Measurements from ENCODE around the gene SLC26A6.

The SLC26A6 gene

GRCh38 chr3:48674505-48674904 is 39.2 kb upstream of the SLC26A6 start:
- Histone ChIP-seq H3K36me3 (ENCODE audit: control insufficient read depth, insufficient read depth, low read length) (peaks cover 5% of the 10 kb centered on the region), H3K4me1 (ENCODE audit: control insufficient read depth, insufficient read depth, low read length) (no peaks in the 10 kb centered on the region), H3K4me3 (ENCODE audit: low read length) (no peak overlapping the region), H3K9me3 (ENCODE audit: control insufficient read depth, low read length) (no peaks in the 10 kb centered on the region), H3K27me3 (ENCODE audit: control insufficient read depth, insufficient read depth, low read length) (no peaks in the 10 kb centered on the region), H3K9ac (ENCODE audit: low read length) (no peak overlapping the region)

GRCh38 chr3:48672522-48672921 is 37.3 kb upstream of the SLC26A6 start:
- H3K27me3 ChIP-seq (ENCODE audit: control insufficient read depth, insufficient read depth, low read length) = no peaks in the 10 kb centered on the region
- no peaks in the 10 kb centered on the region for H3K4me1 ChIP-seq (ENCODE audit: control insufficient read depth, insufficient read depth, low read length)
- H3K9me3 ChIP-seq (ENCODE audit: control insufficient read depth, low read length) = no peaks in the 10 kb centered on the region
- no peak overlapping the region for H3K4me3 ChIP-seq (ENCODE audit: low read length)
- H3K36me3 ChIP-seq (ENCODE audit: control insufficient read depth, insufficient read depth, low read length) = no peaks in the 10 kb centered on the region
- H3K9ac ChIP-seq (ENCODE audit: low read length) = no peak overlapping the region

- Histone ChIP-seq H3K4me1 (ENCODE audit: control insufficient read depth, insufficient read depth, low read length) (peaks cover 24% of the 10 kb centered on the region), H3K36me3 (ENCODE audit: control insufficient read depth, insufficient read depth, low read length) (no peaks in the 10 kb centered on the region), H3K4me3 (ENCODE audit: low read length) (no peak overlapping the region), H3K9me3 (ENCODE audit: control insufficient read depth, low read length) (no peaks in the 10 kb centered on the region), H3K9ac (ENCODE audit: low read length) (no peak overlapping the region), H3K27me3 (ENCODE audit: control insufficient read depth, insufficient read depth, low read length) (peaks cover 29% of the 10 kb centered on the region)
Observed at GRCh38 chr3:48664929-48665328, 29.7 kb upstream of the SLC26A6 start.

GRCh38 chr3:48664313-48664644 is 29.0 kb upstream of the SLC26A6 start:
- Histone ChIP-seq H3K27me3 (ENCODE audit: control insufficient read depth, insufficient read depth, low read length) (peaks cover 30% of the 10 kb centered on the region), H3K4me1 (ENCODE audit: control insufficient read depth, insufficient read depth, low read length) (peaks cover 24% of the 10 kb centered on the region), H3K4me3 (ENCODE audit: low read length) (no peak overlapping the region), H3K9me3 (ENCODE audit: control insufficient read depth, low read length) (no peaks in the 10 kb centered on the region), H3K9ac (ENCODE audit: low read length) (peak overlapping the region; percentile 74), H3K36me3 (ENCODE audit: control insufficient read depth, insufficient read depth, low read length) (no peaks in the 10 kb centered on the region)

- Histone ChIP-seq H3K4me1 (ENCODE audit: control insufficient read depth, insufficient read depth, low read length) (peaks cover 24% of the 10 kb centered on the region), H3K27me3 (ENCODE audit: control insufficient read depth, insufficient read depth, low read length) (peaks cover 35% of the 10 kb centered on the region), H3K4me3 (ENCODE audit: low read length) (peak overlapping the region; percentile 92), H3K36me3 (ENCODE audit: control insufficient read depth, insufficient read depth, low read length) (no peaks in the 10 kb centered on the region), H3K9ac (ENCODE audit: low read length) (peak overlapping the region; percentile 74), H3K9me3 (ENCODE audit: control insufficient read depth, low read length) (no peaks in the 10 kb centered on the region)
Observed at GRCh38 chr3:48663489-48664312, 28.4 kb upstream of the SLC26A6 start.

- H3K4me1 ChIP-seq (ENCODE audit: control insufficient read depth, insufficient read depth, low read length) = peaks cover 24% of the 10 kb centered on the region
- peaks cover 39% of the 10 kb centered on the region for H3K27me3 ChIP-seq (ENCODE audit: control insufficient read depth, insufficient read depth, low read length)
- H3K9ac ChIP-seq (ENCODE audit: low read length) = peak within 1 kb of the TSS; percentile 74
- no peaks in the 10 kb centered on the region for H3K36me3 ChIP-seq (ENCODE audit: control insufficient read depth, insufficient read depth, low read length)
- peak within 1 kb of the TSS; percentile 92 for H3K4me3 ChIP-seq (ENCODE audit: low read length)
- no peaks in the 10 kb centered on the region for H3K9me3 ChIP-seq (ENCODE audit: control insufficient read depth, low read length)
Observed at GRCh38 chr3:48662753-48663488, 27.7 kb upstream of the SLC26A6 start, which contains the start of gene CELSR3. TSS of gene CELSR3 (minus strand) at chr3:48662886. CDS start at chr3:48662634, 252 bp downstream.

- Histone ChIP-seq H3K36me3 (ENCODE audit: control insufficient read depth, insufficient read depth, low read length) (no peaks in the 10 kb centered on the region), H3K9me3 (ENCODE audit: control insufficient read depth, low read length) (no peaks in the 10 kb centered on the region), H3K9ac (ENCODE audit: low read length) (no peak overlapping the region), H3K4me3 (ENCODE audit: low read length) (no peak overlapping the region), H3K4me1 (ENCODE audit: control insufficient read depth, insufficient read depth, low read length) (peaks cover 24% of the 10 kb centered on the region), H3K27me3 (ENCODE audit: control insufficient read depth, insufficient read depth, low read length) (peaks cover 45% of the 10 kb centered on the region)
Observed at GRCh38 chr3:48662145-48662752, 27.0 kb upstream of the SLC26A6 start.

- Histone ChIP-seq H3K27me3 (ENCODE audit: control insufficient read depth, insufficient read depth, low read length) (peaks cover 50% of the 10 kb centered on the region), H3K4me1 (ENCODE audit: control insufficient read depth, insufficient read depth, low read length) (peaks cover 28% of the 10 kb centered on the region), H3K36me3 (ENCODE audit: control insufficient read depth, insufficient read depth, low read length) (no peaks in the 10 kb centered on the region), H3K9me3 (ENCODE audit: control insufficient read depth, low read length) (no peaks in the 10 kb centered on the region), H3K9ac (ENCODE audit: low read length) (no peak overlapping the region), H3K4me3 (ENCODE audit: low read length) (peak overlapping the region; percentile 19)
Observed at GRCh38 chr3:48661501-48662144, 26.4 kb upstream of the SLC26A6 start.

- no peaks in the 10 kb centered on the region for H3K9me3 ChIP-seq (ENCODE audit: control insufficient read depth, low read length)
- peaks cover 50% of the 10 kb centered on the region for H3K27me3 ChIP-seq (ENCODE audit: control insufficient read depth, insufficient read depth, low read length)
- peak overlapping the region; percentile 19 for H3K4me3 ChIP-seq (ENCODE audit: low read length)
- no peaks in the 10 kb centered on the region for H3K36me3 ChIP-seq (ENCODE audit: control insufficient read depth, insufficient read depth, low read length)
- H3K4me1 ChIP-seq (ENCODE audit: control insufficient read depth, insufficient read depth, low read length) = peaks cover 30% of the 10 kb centered on the region
- H3K9ac ChIP-seq (ENCODE audit: low read length) = no peak overlapping the region
Observed at GRCh38 chr3:48660800-48661400, 25.6 kb upstream of the SLC26A6 start.

GRCh38 chr3:48656841-48657281 is 21.6 kb upstream of the SLC26A6 start:
- H3K36me3 ChIP-seq (ENCODE audit: control insufficient read depth, insufficient read depth, low read length) = no peaks in the 10 kb centered on the region
- H3K9me3 ChIP-seq (ENCODE audit: control insufficient read depth, low read length) = no peaks in the 10 kb centered on the region
- peak overlapping the region; percentile 25 for H3K4me3 ChIP-seq (ENCODE audit: low read length)
- H3K27me3 ChIP-seq (ENCODE audit: control insufficient read depth, insufficient read depth, low read length) = peaks cover 33% of the 10 kb centered on the region
- peak overlapping the region; percentile 47 for H3K9ac ChIP-seq (ENCODE audit: low read length)
- peaks cover 15% of the 10 kb centered on the region for H3K4me1 ChIP-seq (ENCODE audit: control insufficient read depth, insufficient read depth, low read length)

- peaks cover 32% of the 10 kb centered on the region for H3K27me3 ChIP-seq (ENCODE audit: control insufficient read depth, insufficient read depth, low read length)
- H3K4me3 ChIP-seq (ENCODE audit: low read length) = peak overlapping the region; percentile 25
- peak overlapping the region; percentile 47 for H3K9ac ChIP-seq (ENCODE audit: low read length)
- no peaks in the 10 kb centered on the region for H3K36me3 ChIP-seq (ENCODE audit: control insufficient read depth, insufficient read depth, low read length)
- no peaks in the 10 kb centered on the region for H3K9me3 ChIP-seq (ENCODE audit: control insufficient read depth, low read length)
- peaks cover 9% of the 10 kb centered on the region for H3K4me1 ChIP-seq (ENCODE audit: control insufficient read depth, insufficient read depth, low read length)
Observed at GRCh38 chr3:48656061-48656840, 21.0 kb upstream of the SLC26A6 start.

All from mucosa of stomach (tissue), 1 donor.